HCEC 1CT (cell line): ENCODE data around the gene ZBTB11.
"Not testable (repeated sequence)": the region's sequence is repeated elsewhere in the genome, so short reads cannot be mapped to it uniquely, and the experiment has no call there.

ENCODE experiments used
- DNase-seq: peaks from one replicate; pipeline ENCODE4 v3.0.0-alpha.2; 2017

Gene ZBTB11

DNA sequence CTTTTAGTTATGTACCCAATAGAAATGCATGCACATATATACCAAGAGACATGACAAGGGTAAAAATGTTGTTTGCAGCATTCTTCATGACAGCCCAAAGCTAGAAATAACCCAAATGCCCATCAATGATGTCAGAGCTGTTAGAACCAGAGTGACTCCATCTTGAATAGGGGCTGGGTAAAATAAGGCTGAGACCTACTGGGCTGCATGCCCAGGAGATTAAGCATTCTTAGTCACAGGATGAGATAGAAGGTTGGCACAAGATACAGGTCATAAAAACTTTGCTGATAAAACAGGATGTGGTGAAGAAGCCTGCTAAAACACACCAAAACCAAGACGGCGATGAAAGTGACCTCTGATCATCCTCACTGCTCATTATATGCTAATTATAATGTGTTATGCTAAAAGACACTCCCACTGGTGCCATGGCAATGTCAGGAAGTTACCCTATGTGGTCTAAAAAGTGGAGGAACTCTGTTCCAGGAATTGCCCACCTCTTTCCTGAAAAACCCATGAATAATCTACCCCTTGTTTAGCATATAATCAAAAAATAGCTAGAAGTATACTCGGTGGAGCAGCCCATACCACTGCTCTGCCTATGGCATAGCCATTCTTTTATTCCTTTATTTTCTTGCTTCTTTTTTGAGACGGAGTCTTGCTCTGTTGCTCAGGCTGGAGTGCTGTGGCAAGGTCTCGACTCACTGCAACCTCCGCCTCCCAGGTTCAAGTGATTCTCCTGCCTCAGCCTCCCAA, 32.9 kb downstream of the ZBTB11 start:
- peak; percentile 77 for DNase-seq

- no peak for DNase-seq
Measured at GRCh38 chr3:101643009-101643844, 33.7 kb downstream of the ZBTB11 start.

DNA sequence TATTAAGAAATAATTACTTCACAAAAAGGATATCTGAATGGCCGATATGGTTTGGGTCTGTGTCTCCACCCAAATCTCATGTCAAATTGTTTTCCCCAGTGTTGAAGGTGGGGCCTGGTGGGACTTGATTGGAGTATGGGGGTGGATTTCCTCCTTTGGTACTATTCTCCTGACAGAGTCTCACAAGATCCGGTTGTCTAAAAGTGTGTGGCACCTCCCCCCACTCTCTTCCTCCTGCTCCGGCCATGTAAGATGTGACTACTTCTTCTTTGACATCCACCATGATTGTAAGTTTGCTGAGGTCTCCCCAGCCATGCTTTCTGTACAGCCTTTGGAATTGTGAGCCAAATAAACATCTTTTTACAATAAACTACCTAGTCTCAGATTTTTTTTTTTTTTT, 34.5 kb downstream of the ZBTB11 start:
- DNase-seq, result no peak

DNA sequence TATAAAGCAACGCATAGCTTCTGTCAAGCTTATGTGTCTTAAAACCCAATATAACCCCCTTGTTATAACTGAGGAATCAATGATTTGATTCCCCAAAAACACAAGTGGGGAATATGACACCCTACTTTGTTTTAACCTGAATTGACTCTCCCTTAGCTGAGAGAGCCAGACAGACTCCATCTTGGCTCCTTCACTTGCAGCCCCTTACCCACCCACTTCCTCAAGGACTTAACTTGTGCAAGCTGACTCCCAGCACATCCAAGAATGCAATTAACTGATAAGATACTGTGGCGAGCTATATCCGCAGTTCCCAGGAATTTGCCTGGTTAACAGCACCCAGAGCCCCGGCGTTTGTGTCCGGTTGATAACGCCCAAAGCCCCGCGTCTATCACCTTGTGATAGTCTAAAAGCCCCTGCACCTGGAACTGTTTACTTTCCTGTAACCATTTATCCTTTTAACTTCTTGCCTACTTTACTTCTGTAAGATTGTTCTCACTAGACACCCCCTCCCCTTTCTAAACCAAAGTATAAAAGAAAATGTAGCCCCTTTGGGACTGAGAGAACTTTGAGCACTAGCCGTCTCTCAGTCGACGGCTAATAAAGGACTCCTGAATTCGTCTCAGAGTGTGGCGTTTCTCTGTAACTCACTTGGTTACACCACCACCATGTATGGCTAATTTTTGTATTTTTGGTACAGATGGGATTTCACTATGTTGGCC, 35.4 kb downstream of the ZBTB11 start:
- DNase-seq, result not testable (repeated sequence)

DNA sequence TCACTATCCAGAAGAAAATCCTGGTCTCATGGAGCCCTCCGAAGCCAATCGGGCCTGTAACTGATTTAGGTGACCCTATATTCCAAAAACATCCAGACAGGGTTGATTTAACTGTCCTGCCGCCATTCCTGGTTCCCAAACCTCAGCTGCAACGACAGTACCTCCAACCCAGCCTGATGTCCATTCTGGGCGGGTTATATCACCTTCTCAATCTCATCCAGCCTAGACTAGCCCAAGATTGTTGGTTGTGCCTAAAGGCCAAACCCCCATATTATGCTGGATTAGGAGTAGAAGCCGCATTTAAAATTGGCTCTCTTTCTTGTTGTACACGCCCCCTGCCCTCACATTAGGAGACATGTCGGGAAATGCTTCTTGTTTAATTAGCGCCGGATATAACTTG, 36.7 kb downstream of the ZBTB11 start:
- DNase-seq, result no peak

DNA sequence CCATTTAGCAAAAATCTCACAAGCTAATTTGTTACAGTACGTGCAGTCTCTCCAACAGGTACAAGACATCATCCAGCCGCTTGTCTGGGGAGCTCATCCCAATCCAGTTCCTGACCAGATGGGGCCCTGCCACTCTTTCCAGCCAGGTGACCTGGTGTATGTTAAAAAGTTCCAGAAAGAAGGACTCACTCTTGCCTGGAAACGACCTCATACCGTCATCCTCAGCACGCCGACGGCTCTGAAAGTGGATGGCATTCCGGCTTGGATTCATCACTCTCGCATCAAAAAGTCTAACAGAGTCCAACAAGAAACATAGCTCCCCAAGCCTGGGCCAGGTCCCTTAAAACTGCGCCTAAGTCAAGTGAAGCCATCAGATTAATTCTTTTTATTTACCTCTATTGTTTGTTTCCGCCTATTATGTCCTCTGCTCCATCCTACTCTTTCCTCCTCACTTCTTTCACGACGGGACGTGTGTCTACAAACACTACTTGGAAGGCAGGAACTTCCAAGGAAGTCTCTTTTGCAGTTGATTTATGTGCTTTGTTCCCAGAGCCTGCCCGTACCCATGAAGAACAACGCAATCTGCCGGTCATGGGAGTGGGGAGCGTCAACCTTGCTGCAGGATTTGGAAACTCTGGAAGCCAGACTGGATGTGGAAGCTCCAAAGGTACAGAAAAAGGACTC, 37.5 kb downstream of the ZBTB11 start:
- DNase-seq, result no peak

DNA sequence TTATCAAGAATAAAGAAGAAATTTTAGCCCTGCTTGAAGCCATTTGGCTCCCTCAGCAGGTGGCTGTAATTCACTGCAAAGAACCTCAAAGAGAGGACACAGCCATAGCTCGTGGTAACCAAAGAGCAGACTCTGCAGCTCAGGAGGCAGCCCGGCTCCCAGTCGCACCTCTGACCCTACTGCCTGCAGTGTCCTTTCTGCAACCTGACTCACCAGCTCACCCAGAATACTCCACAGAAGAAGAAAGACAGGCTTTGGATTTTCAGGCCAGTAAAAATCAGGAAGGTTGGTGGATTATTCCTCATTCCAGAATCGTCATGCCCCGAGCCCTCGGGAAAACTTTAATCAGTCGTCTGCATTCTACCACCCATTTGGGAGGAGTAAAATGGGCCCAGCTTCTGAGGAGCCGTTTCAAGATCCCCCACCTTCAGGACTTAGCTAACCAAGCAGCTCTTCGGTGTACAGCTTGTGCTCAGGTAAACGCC, 38.6 kb downstream of the ZBTB11 start:
- no peak for DNase-seq

DNA sequence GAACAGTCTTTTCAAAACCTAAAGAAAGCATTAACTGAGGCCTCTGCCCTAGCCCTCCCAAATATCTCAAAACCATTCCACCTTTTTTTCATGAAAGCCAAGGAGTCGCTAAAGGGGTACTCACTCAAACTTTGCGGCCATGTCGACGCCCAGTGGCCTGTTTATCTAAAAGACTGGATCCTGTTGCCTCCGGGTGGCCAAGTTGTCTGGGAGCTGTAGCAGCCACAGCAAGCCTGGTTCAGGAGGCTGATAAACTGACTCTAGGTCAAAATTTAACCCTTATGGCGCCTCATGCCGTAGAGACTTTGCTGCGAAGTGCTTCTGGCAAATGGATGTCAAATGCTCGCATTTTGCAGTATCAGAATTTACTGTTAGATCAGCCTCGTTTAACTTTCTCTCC, 39.5 kb downstream of the ZBTB11 start:
- DNase-seq, result no peak

- DNase-seq, result peak; percentile 15
Measured at GRCh38 chr3:101635954-101636798, 40.8 kb downstream of the ZBTB11 start.

DNA sequence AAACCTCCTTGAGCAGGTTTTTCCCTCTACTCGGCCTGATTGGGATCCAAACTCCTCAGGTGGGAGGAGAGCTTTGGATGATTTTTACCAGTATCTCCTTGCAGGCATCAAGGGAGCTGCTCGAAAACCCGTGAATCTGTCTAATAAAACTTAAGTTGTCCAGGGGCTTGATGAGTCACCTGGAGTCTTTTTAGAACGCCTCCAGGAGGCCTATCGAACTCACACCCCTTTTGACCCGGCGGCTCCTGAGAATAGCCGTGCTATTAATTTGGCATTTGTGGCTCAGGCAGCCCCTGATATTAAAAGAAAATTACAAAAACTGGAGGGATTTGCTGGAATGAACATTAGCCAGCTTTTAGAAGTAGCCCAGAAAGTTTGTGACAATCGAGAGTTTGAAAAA, 41.6 kb downstream of the ZBTB11 start:
- no peak for DNase-seq

- DNase-seq, result no peak
Measured at GRCh38 chr3:101634591-101635196, 42.2 kb downstream of the ZBTB11 start.

DNA sequence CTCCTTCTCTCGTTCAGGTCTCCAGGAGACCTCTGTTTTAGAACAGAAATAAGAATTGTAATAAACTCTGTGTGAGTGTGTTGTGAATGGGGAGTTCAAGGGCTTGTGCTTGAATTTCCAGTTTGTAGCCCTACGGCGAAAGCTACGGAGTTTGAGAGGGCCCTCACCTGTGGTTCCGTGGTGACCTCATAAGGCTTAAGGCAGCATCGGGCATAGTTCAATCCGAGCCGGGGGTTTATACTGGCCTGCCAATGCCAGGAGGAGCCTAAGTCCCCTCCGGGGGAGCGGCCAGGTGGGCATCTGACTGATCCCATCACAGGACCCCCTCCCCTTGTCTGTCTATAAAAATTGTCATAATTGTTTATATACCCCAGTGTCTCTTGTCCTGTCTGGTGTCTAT, 43.7 kb downstream of the ZBTB11 start:
- DNase-seq, result no peak

- no peak for DNase-seq
Measured at GRCh38 chr3:101632586-101632985, 44.3 kb downstream of the ZBTB11 start.

GRCh38 chr3:101631959-101632358, 45.0 kb downstream of the ZBTB11 start:
- DNase-seq, result not testable (repeated sequence)

DNA sequence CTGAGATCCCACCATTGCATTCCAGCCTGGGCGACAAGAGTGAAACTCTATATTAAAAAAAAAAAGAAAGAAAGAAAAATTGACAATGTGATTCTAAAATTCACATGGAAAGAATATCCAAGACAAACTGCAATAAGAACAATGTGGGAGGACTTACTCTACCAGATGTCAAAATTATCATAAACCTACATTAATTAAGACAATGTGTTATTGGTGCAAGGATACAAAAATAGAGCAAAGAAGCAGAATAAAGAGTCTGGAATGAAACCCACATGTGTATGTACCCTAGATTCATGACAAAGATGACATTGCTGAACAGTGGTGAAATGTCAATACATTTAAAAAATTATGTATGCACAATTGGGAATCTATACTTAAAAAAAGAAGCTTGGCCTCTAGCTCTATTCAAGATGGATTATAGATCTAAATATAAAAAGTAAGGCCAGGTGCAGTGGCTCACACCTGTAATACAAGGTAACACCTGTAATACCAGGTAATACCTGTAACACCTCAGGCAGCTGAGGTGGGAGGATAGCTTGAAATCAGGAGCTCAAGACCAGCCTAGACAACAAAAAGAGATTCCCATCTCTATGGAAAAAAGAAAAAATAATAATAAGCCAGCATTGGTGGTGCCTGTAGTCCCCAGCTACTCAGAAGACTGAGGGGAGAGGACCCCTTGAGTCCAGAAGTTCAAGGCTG, 45.7 kb downstream of the ZBTB11 start:
- DNase-seq, result no peak

DNA sequence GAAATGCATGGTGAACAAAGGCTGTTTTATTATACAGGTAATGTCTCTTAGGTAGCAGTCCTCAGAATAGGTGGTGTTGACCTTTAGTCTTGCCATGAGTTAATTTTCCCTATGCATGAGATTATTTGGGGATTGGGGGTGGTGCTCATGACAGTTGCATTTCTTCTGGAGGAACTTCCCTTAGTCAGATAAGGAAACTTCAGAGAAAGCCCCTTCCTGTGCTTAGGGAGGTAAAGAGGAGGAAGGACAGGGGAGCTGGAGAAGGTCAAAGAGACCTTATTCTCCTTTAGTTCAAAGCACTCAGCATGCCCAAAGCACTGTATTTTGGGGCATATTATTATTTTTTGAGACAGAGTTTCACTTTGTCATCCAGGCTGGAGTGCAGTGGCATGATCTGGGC, 47.7 kb downstream of the ZBTB11 start:
- no peak for DNase-seq

GRCh38 chr3:101625879-101626278, 51.1 kb downstream of the ZBTB11 start:
- DNase-seq, result no peak

GRCh38 chr3:101624857-101625256, 52.1 kb downstream of the ZBTB11 start:
- DNase-seq, result no peak

GRCh38 chr3:101623656-101624055, 53.3 kb downstream of the ZBTB11 start:
- DNase-seq, result no peak

- DNase-seq, result no peak
Measured at GRCh38 chr3:101619734-101620133, 57.2 kb downstream of the ZBTB11 start.

GRCh38 chr3:101618726-101619125, 58.2 kb downstream of the ZBTB11 start:
- DNase-seq, result no peak
